ENCODE data around the gene DIP2C.

GRCh38 chr10:667602-668143, 21.8 kb downstream of the DIP2C start:
- TF ChIP-seq CTCF (IDR thresholded peaks at IDR 0.05; ENCODE audit: borderline replicate concordance, extremely low read depth, low read length, poor library complexity, severe bottlenecking) (no peak), EZH2 (IDR thresholded peaks at IDR 0.05; ENCODE audit: borderline replicate concordance, low read depth, low read length, severe bottlenecking) (no peak)

All from DND-41 (cell line).